SK-N-SH (cell line): ENCODE results near the gene SPATA13. TPM values are rescaled to one million over a fixed set of nuclear protein-coding genes. Genes with fewer than 3 reads are reported as not detected.

Experiments used
- CTCF ChIA-PET: fragments of 300-600, 350-600 bp; formaldehyde crosslinking; extraction: SDS; loops from one replicate; lab custom pipeline; 2021; lab: Yijun Ruan, JAX
- POLR2A ChIA-PET: fragments of 350-600 bp; sonication (Branson Sonifier 250); formaldehyde crosslinking; extraction: SDS; loops from one replicate; lab custom pipeline; 2020; ENCODE audit warnings: antibody characterized with exemption, inconsistent platforms; lab: Yijun Ruan, JAX
- DNase-seq: peaks from one replicate; pipeline ENCODE4 v3.0.0; 2012
- H2AFZ ChIP-seq: fragments of 200-600 bp; sonication (generic); 2 replicates; pipeline ENCODE4 v1.8.1; 2016; ENCODE audit warnings: antibody characterized with exemption, mild to moderate bottlenecking, low read depth
- H3F3A ChIP-seq: fragments of 200-600 bp; sonication (generic); replicated peaks from 2 replicates; pipeline ENCODE3; 2016; ENCODE audit warnings: antibody characterized with exemption, mild to moderate bottlenecking; ENCODE audit not compliant: insufficient read depth
- H3K27ac ChIP-seq, 2 experiments: fragments of 200-500 bp in 1 of 2; fragments of 200-600 bp in 1 of 2; sonication (Bioruptor generic) in 1 of 2; sonication (generic), shearing (Covaris generic) in 1 of 2; 2 replicates each; pipeline versions ENCODE4 v1.5.1 to v1.6.1; 2014 to 2016; ENCODE audit warnings: low read depth in 2 of 2, inconsistent platforms in 1 of 2, low read length in 1 of 2, mild to moderate bottlenecking in 1 of 2, mixed read lengths in 1 of 2
- H3K27me3 ChIP-seq: fragments of 200-600 bp; sonication (generic), shearing (Covaris generic); 2 replicates; pipeline ENCODE4 v1.6.1; 2016; ENCODE audit warnings: mixed run types; ENCODE audit not compliant: insufficient read depth
- H3K36me3 ChIP-seq, 2 experiments: fragments of 200-500 bp in 1 of 2; fragments of 200-600 bp in 1 of 2; sonication (Bioruptor generic) in 1 of 2; sonication (generic) in 1 of 2; replicated peaks in 1 of 2; 2 replicates each; pipeline versions ENCODE3 to v1.5.1; 2014 to 2016; ENCODE audit warnings: low read length in 1 of 2, mild to moderate bottlenecking in 1 of 2; ENCODE audit not compliant: insufficient read depth in 2 of 2, control insufficient read depth in 1 of 2
- H3K4me1 ChIP-seq, 2 experiments: fragments of 200-500 bp in 1 of 2; fragments of 200-600 bp in 1 of 2; sonication (Bioruptor generic) in 1 of 2; sonication (generic), shearing (Covaris generic) in 1 of 2; 2 replicates each; pipeline versions ENCODE4 v1.5.1 to v1.6.1; 2014 to 2016; ENCODE audit warnings: low read depth in 1 of 2, low read length in 1 of 2, mixed run types in 1 of 2; ENCODE audit not compliant: insufficient read depth in 2 of 2, control insufficient read depth in 1 of 2
- H3K4me2 ChIP-seq: fragments of 200-600 bp; sonication (generic), shearing (Covaris generic); 2 replicates; pipeline ENCODE4 v1.6.1; 2017; ENCODE audit warnings: mixed run types
- H3K4me3 ChIP-seq, 2 experiments: fragments of 200-500 bp in 1 of 2; fragments of 200-600 bp in 1 of 2; sonication (Bioruptor generic) in 1 of 2; sonication (generic), shearing (Covaris generic) in 1 of 2; 2 replicates each; pipeline versions ENCODE4 v1.5.1 to v1.8.1; 2014 to 2016; ENCODE audit warnings: low read depth in 2 of 2, inconsistent platforms in 1 of 2, low read length in 1 of 2, mild to moderate bottlenecking in 1 of 2, mixed read lengths in 1 of 2, moderate library complexity in 1 of 2
- H3K79me2 ChIP-seq: fragments of 200-600 bp; sonication (generic); 2 replicates; pipeline ENCODE4 v1.8.1; 2017; ENCODE audit warnings: mild to moderate bottlenecking; ENCODE audit not compliant: insufficient read depth
- H3K9ac ChIP-seq: fragments of 200-600 bp; sonication (generic); 2 replicates; pipeline ENCODE4 v1.6.1; 2017; ENCODE audit warnings: mixed run types
- H3K9me2 ChIP-seq: fragments of 200-600 bp; sonication (generic); 2 replicates; pipeline ENCODE4 v1.6.1; 2017; ENCODE audit warnings: mixed run types
- H3K9me3 ChIP-seq: fragments of 200-600 bp; sonication (generic); 2 replicates; pipeline ENCODE4 v1.6.1; 2017; ENCODE audit warnings: mixed run types, mild to moderate bottlenecking, moderate library complexity
- H4K20me1 ChIP-seq: fragments of 200-600 bp; sonication (generic); 2 replicates; pipeline ENCODE4 v1.6.1; 2017; ENCODE audit warnings: mild to moderate bottlenecking, mixed run types; ENCODE audit not compliant: insufficient read depth
- CTCF ChIP-seq: fragments of 200-600 bp; sonication (generic); IDR thresholded peaks from 2 replicates; pipeline ENCODE4 v1.6.1; 2017; ENCODE audit warnings: antibody characterized with exemption, mild to moderate bottlenecking, moderate library complexity
- ELF1 ChIP-seq: IDR thresholded peaks from 2 replicates; pipeline ENCODE4 v1.4.0; 2012
- EP300 ChIP-seq, 2 experiments: IDR thresholded peaks; 2 replicates each; pipeline versions ENCODE4 v1.4.0 to v1.6.1; 2012; ENCODE audit warnings: borderline replicate concordance in 1 of 2, low read depth in 1 of 2, low read length in 1 of 2
- MEF2A ChIP-seq: IDR thresholded peaks from 2 replicates; pipeline ENCODE4 v1.4.0; 2012; ENCODE audit warnings: low read depth, borderline replicate concordance
- MXI1 ChIP-seq: IDR thresholded peaks from 2 replicates; pipeline ENCODE4 v1.6.1; 2012; ENCODE audit warnings: mild to moderate bottlenecking, low read depth, low read length, improper control_type of control experiment
- NFIC ChIP-seq: IDR thresholded peaks from 2 replicates; pipeline ENCODE4 v1.4.0; 2012; ENCODE audit warnings: borderline replicate concordance
- NRF1 ChIP-seq: IDR thresholded peaks from 2 replicates; pipeline ENCODE4 v1.6.1; 2012; ENCODE audit warnings: low read depth, mild to moderate bottlenecking, low read length
- RAD21 ChIP-seq: IDR thresholded peaks from 2 replicates; pipeline ENCODE4 v1.6.1; 2012; ENCODE audit warnings: mild to moderate bottlenecking, low read length
- RXRA ChIP-seq: IDR thresholded peaks from 2 replicates; pipeline ENCODE4 v1.4.0; 2012; ENCODE audit warnings: low read depth, mild to moderate bottlenecking, borderline replicate concordance
- SMC3 ChIP-seq: IDR thresholded peaks from 2 replicates; pipeline ENCODE4 v1.6.1; 2012; ENCODE audit warnings: low read depth, low read length, improper control_type of control experiment
- WGBS: methylation state at CpG from one replicate; pipeline ENCODE4 v1.1.6; 2017; ENCODE audit warnings: low lambda C conversion rate; 5-methylcytosine and 5-hydroxymethylcytosine counted together
- polyA plus RNA-seq, 3 experiments: library from polyadenylated mRNA; depleted of rRNA; stranded (reverse); fragments of >200 nt; gene quantifications; 2 replicates each; pipeline ENCODE4 v1.2.3, GENCODE V29; 2012

Gene SPATA13
- polyA plus RNA-seq, 1 of the 3 experiments (the other 2 are of a cell fraction): 4.3 TPM

DNA sequence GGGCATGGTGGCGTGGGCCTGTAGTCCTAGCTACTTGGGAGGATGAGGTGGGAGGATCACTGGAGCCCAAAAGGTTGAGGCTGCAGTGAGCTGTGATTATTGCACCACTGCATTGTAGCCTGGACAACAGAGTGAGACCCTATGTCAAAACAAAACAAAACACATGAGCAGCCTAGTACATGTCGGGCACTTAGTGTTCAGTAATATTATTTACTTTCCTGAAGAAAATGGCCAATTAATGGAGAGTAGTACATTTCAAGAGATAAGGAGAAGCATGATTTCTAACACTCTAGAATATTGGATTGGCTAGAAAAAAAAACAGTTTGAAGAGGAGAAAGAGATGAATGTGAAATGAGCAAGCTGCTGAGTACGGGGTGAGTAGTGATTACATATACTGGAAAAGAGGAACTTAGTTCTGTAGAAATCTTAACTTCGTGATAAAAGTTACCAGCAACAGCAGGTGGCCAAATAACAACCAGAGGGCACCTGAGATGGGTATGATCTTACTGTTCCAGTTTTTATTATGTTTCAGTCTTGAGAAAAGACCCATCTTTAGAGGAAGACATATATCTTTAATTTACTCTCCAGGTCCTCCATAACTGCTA is 36.2 kb downstream of the SPATA13 start:
- H3K27ac ChIP-seq: no peak overlapping the region

GRCh38 chr13:24199016-24199415 is 38.5 kb downstream of the SPATA13 start:
- TF ChIP-seq SMC3: no peak
- TF ChIP-seq ELF1: no peak
- TF ChIP-seq NRF1: no peak
- no peak for TF ChIP-seq MEF2A
- H3K27me3 ChIP-seq: no peaks in the 10 kb centered on the region
- ChIA-PET POLR2A (interaction anchor here (0.6 kb wide), 1 partner anchor 29 kb away, joined by 3 read pairs; no protein-coding TSS in a partner anchor), CTCF (interaction anchor here (0.6 to 1.5 kb wide), 2 partner anchors 19 to 238 kb away, joined by 3 read pairs; no protein-coding TSS in a partner anchor)
- H3K4me1 ChIP-seq: no peaks in the 10 kb centered on the region; a peak in 2 of 4 replicates
- no peak overlapping the region for H3K27ac ChIP-seq
- no peak overlapping the region for H2AFZ ChIP-seq
- H3K4me2 ChIP-seq: no peak overlapping the region
- no peak for DNase-seq
- 96% methylated on average over 9 of the region's 9 CpGs for WGBS
- no peaks in the 10 kb centered on the region for H3K79me2 ChIP-seq
- H3F3A ChIP-seq: no peaks in the 10 kb centered on the region
- no peaks in the 10 kb centered on the region for H3K9me3 ChIP-seq
- no peaks in the 10 kb centered on the region for H3K36me3 ChIP-seq
- H3K4me3 ChIP-seq: no peak overlapping the region
- H4K20me1 ChIP-seq: no peaks in the 10 kb centered on the region
- no peaks in the 10 kb centered on the region for H3K9me2 ChIP-seq
- no peak overlapping the region for H3K9ac ChIP-seq

More for the DNA sequence above, 36.2 kb downstream of the SPATA13 start:
- H3K9me3 ChIP-seq: no peaks in the 10 kb centered on the region
- H3K27me3 ChIP-seq: no peaks in the 10 kb centered on the region
- CTCF ChIA-PET: interaction anchor here (1.0 kb wide), 1 partner anchor 13 kb away, joined by 3 read pairs; no protein-coding TSS in a partner anchor
- 71% methylated on average over 4 of the region's 4 CpGs for WGBS
- no peaks in the 10 kb centered on the region for H3K79me2 ChIP-seq
- no peak overlapping the region for H2AFZ ChIP-seq
- DNase-seq: no peak
- no peaks in the 10 kb centered on the region for H4K20me1 ChIP-seq
- no peak for TF ChIP-seq SMC3
- TF ChIP-seq EP300 (IDR thresholded peaks at IDR 0.05; ENCODE audit: borderline replicate concordance in 1 of 2, low read depth in 1 of 2, low read length in 1 of 2): no peak
- no peak for TF ChIP-seq CTCF
- TF ChIP-seq MXI1: no peak
- no peak for TF ChIP-seq RAD21
- TF ChIP-seq RXRA: no peak
- no peak for TF ChIP-seq NFIC
- H3K4me3 ChIP-seq: no peak overlapping the region
- no peaks in the 10 kb centered on the region for H3K36me3 ChIP-seq
- H3K9me2 ChIP-seq: no peaks in the 10 kb centered on the region
- H3K4me1 ChIP-seq: no peaks in the 10 kb centered on the region
- H3F3A ChIP-seq: no peaks in the 10 kb centered on the region
- H3K4me2 ChIP-seq: no peak overlapping the region
- POLR2A ChIA-PET: no interaction called here
- H3K9ac ChIP-seq: no peak overlapping the region
